Measurements from ENCODE around the gene CDC42BPA.

Gene CDC42BPA

GRCh38 chr1:226974544-226975258, 343.6 kb downstream of the CDC42BPA start:
- H3K4me3 ChIP-seq (ENCODE audit: low read depth in 1 of 2, low read length in 1 of 2): no peak overlapping the region
- H3K36me3 ChIP-seq: peaks cover 35% of the 10 kb centered on the region
- H3K27ac ChIP-seq: no peak overlapping the region
- H3K9me3 ChIP-seq: no peaks in the 10 kb centered on the region
- no peaks in the 10 kb centered on the region for H3K27me3 ChIP-seq
- TF ChIP-seq CTCF (IDR thresholded peaks at IDR 0.05): no peak
- H3K4me1 ChIP-seq (ENCODE audit: control insufficient read depth in 1 of 2, insufficient read depth in 1 of 2, low read depth in 1 of 2, low read length in 1 of 2): peaks cover 4 to 19% of the 10 kb centered on the region in 2 experiments

GRCh38 chr1:226973898-226974543, 344.3 kb downstream of the CDC42BPA start:
- H3K36me3 ChIP-seq: peaks cover 29% of the 10 kb centered on the region

GRCh38 chr1:226973371-226973897, 344.9 kb downstream of the CDC42BPA start:
- H3K4me1 ChIP-seq (ENCODE audit: control insufficient read depth in 1 of 2, insufficient read depth in 1 of 2, low read depth in 1 of 2, low read length in 1 of 2): peaks cover 4 to 19% of the 10 kb centered on the region in 2 experiments
- no peak for TF ChIP-seq CTCF (IDR thresholded peaks at IDR 0.05)
- H3K9me3 ChIP-seq: no peaks in the 10 kb centered on the region
- no peak overlapping the region for H3K4me3 ChIP-seq (ENCODE audit: low read depth in 1 of 2, low read length in 1 of 2)
- H3K36me3 ChIP-seq: peaks cover 25% of the 10 kb centered on the region
- no peaks in the 10 kb centered on the region for H3K27me3 ChIP-seq
- H3K27ac ChIP-seq: no peak overlapping the region

More at GRCh38 chr1:226973898-226974543, 344.3 kb downstream of the CDC42BPA start:
- Histone ChIP-seq H3K4me1 (ENCODE audit: control insufficient read depth in 1 of 2, insufficient read depth in 1 of 2, low read depth in 1 of 2, low read length in 1 of 2) (peaks cover 4 to 19% of the 10 kb centered on the region in 2 experiments), H3K9me3 (no peaks in the 10 kb centered on the region), H3K27me3 (no peaks in the 10 kb centered on the region), H3K27ac (no peak overlapping the region), H3K4me3 (ENCODE audit: low read depth in 1 of 2, low read length in 1 of 2) (no peak overlapping the region)
- no peak for TF ChIP-seq CTCF (IDR thresholded peaks at IDR 0.05)

- TF ChIP-seq CTCF (IDR thresholded peaks at IDR 0.05): no peak
- H3K27ac ChIP-seq: no peak overlapping the region
These were observed 345.4 kb downstream of the CDC42BPA start for GRCh38 chr1:226972931-226973330.

GRCh38 chr1:226971765-226972164, 346.5 kb downstream of the CDC42BPA start:
- peak overlapping the region; percentile 49 for H3K27ac ChIP-seq
- no peak overlapping the region for H3K4me3 ChIP-seq (ENCODE audit: low read depth in 1 of 2, low read length in 1 of 2)
- TF ChIP-seq CTCF (IDR thresholded peaks at IDR 0.05): no peak
- no peaks in the 10 kb centered on the region for H3K9me3 ChIP-seq
- peaks cover 18% of the 10 kb centered on the region for H3K36me3 ChIP-seq
- peaks cover 4 to 17% of the 10 kb centered on the region in 2 experiments for H3K4me1 ChIP-seq (ENCODE audit: control insufficient read depth in 1 of 2, insufficient read depth in 1 of 2, low read depth in 1 of 2, low read length in 1 of 2)
- H3K27me3 ChIP-seq: no peaks in the 10 kb centered on the region

More at GRCh38 chr1:226972931-226973330, 345.4 kb downstream of the CDC42BPA start:
- H3K36me3 ChIP-seq: peaks cover 21% of the 10 kb centered on the region
- H3K4me1 ChIP-seq (ENCODE audit: control insufficient read depth in 1 of 2, insufficient read depth in 1 of 2, low read depth in 1 of 2, low read length in 1 of 2): peaks cover 4 to 19% of the 10 kb centered on the region in 2 experiments
- H3K27me3 ChIP-seq: no peaks in the 10 kb centered on the region
- no peaks in the 10 kb centered on the region for H3K9me3 ChIP-seq
- H3K4me3 ChIP-seq (ENCODE audit: low read depth in 1 of 2, low read length in 1 of 2): no peak overlapping the region
